NOMO-1 (cell line): ENCODE data around the gene STXBP4.

Experiments used
- DNase-seq, 2 experiments: peaks; one replicate each; lab custom pipeline; 2025; ENCODE audit not compliant: unreplicated experiment in 2 of 2; lab: John Stamatoyannopoulos, UW

STXBP4 gene

DNA sequence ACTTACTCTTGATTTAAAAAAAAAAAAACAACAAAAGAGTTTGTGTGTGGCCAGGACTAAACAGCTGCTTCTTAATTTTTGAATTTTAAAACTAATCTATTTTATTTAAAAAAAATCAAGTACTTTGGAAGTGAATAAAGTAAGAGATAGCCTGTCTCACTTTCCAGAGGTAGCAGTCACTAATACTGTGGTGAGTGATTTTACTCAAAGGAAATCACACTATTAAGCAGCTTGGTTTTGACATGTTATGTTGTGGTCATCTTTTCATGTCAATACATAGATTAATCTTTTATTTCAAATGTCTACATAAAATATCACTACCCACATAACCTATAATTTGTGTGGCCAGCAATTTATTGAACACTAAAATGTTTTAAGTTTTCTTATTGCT, 194.0 kb downstream of the STXBP4 start:
- no peak for DNase-seq

GRCh38 chr17:55163408-55163807, 194.8 kb downstream of the STXBP4 start:
- DNase-seq, result no peak

GRCh38 chr17:55166506-55166905, 197.9 kb downstream of the STXBP4 start:
- DNase-seq, result no peak

- DNase-seq, result no peak
Observed at GRCh38 chr17:55167024-55167725, 198.6 kb downstream of the STXBP4 start.

DNA sequence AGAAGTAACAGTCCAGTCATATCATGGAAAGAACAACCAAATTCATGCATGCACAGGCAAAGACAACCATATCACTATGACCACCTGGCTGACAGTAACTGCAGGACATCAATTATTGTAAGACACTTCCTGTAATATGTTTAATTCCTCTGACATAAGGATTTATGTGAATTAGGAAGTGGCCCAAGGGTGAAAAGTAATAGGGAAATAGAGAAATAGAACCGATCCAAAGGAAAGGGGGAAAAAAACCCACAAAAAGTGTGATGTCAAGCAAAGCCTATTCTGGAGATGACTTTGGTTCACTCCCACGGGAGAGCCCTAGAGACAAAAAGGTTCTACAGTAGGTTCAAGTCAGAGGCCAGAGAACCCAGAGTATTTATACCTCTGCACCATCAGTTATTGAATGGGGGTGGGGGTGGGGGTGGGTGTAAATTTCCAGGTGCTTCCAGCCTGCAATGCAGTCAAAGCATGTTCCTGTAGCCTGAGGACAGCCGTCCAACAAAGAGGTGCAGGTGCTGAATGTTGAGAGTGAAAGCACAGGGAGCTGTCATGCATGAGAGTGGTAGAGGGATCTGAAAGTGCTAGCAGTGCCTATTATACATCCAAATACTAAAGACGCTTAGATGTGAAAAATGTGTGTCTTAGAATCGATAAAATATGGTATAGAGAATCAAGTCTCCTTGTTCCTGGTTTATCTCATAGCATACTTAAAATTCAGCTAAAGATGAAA, 200.6 kb downstream of the STXBP4 start:
- no peak for DNase-seq

- DNase-seq, result no peak
Observed at GRCh38 chr17:55171634-55172328, 203.2 kb downstream of the STXBP4 start.

GRCh38 chr17:55172612-55173011, 204.0 kb downstream of the STXBP4 start:
- no peak for DNase-seq

DNA sequence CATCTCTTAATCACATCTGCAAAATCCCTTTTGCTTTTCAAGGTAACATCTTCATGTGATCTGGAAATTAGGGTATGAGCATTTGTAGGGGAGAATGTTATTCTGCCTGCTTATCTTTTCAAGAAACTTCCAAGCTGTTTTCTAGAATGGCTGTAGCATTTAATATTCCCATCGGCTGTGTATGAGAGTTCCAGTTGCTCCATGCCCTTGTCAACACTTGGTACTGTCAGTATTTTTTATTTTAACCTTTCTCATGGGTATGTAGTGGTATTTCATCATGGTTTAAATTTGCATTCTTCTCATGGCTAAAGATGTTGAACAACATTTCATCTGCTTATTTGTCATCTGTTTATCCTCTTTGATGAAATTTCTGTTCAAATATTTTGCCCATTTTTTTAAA, 205.6 kb downstream of the STXBP4 start:
- no peak for DNase-seq

DNA sequence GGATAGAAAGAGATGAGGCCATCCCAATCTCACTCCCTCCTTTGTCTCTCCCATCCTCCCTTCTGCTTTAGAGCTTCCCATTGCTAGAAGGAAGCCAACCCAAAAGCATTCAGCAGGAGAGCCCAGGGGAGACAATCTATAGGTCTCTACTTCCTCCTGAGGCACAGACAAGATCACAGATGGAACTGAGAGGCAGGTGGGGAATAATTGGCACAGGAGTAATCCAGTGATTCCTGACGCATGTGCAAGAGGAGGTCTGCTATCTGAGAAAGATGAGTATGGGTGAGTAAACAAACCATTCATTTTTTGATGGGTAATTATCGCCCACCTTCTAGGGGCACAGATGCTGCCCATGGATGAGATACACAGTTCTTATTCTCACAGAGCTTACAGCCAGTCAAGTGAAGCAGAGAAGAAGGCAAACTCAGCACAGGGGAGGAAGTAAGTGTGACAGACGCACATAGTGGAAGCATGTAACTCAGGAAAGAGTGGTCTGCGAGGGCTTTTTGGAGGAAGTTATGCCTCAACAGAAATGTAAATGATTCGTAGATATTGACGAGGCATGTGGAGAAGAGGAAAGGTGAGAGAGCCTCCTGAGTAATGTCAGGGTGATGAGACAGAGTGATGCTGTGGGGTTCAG, 207.3 kb downstream of the STXBP4 start:
- no peak for DNase-seq

DNA sequence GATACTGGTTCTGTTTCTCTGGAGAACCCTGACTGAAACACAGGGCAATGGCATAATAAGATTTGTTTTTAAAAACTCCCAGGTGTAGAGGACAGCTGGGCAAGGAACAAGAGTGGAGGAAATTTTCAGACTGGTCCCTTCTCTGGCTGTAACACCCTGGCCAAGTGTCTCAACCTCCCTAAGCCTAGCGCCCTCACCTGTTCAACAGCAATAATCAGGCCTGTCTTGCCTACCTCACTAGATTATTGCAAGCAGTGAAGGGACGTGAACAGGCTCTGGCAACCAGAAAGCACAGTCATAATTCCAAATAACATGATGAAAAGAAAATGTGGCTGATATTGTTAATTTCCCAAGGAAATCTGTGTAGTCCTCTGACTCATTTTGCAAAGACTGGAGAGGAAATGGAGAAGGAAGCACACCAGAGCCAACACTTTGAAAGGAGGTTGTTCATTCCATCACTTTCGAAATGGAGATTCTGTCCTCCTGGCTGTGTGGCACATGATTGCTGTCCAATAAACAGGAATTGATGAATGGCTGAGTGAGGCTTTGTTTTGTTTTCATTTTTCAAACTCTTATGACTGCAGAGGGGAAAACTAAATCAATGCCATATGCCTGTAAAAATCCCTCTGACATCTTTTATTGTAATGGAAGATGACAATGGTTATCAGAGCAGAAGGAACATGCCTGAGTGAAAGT, 208.7 kb downstream of the STXBP4 start:
- DNase-seq, result no peak

DNA sequence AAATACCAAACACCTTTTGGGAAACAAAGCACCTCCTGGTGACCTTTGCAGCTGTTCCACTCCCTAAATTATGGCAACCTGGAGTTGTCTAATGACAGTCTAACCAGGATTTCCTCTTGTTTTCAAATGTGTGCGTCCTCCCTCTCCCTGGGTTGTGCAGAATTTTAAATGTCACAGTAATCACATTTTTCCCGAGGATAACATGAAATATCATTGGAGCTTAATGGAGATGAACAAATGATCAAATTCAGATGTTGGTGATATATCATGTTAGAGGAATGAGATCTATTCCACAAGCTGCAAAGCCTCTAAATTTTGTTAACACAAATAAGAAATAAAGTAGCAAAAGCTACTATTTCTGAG, 209.3 kb downstream of the STXBP4 start:
- DNase-seq, result no peak

DNA sequence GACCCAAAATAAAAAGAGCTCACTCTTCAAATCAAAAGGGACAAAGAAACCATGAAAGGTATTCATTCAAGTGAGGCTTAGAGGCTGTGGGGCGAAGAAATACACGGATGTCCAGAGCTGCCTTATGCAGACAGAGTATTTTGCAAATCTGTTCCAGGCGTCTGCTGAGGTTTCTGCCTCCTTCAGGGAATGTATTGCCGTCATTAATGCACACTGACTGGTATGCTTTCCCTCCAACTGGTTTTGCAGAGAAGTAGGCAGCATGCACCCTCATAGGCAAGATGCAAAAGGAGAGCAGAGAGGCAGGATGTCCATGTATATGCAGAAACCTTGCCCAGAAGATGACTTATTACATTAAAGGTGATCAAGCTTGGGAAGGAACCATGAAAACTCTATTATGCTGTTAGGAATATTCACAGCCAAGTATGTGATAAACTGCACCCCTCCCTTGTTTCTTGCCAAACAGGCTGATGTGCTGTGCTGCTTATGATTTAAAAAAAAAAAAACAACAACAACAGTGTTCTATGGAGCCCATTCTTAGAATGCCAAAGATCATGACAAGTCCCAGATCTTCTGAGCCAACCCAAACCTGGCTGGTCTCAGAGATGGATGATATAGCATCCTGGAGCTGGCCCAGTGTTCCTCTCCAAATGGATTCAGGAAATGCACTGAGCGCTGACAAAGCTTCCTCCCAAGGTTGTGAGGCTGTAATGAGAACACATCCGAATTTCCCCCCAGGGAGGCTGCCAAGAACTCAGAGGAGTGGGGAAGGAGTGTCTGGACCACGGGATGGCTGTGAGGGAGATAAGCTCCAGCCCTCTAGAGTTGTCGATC, 218.6 kb downstream of the STXBP4 start:
- DNase-seq, result no peak

- no peak for DNase-seq
Observed at GRCh38 chr17:55190748-55191147, 222.2 kb downstream of the STXBP4 start.

DNA sequence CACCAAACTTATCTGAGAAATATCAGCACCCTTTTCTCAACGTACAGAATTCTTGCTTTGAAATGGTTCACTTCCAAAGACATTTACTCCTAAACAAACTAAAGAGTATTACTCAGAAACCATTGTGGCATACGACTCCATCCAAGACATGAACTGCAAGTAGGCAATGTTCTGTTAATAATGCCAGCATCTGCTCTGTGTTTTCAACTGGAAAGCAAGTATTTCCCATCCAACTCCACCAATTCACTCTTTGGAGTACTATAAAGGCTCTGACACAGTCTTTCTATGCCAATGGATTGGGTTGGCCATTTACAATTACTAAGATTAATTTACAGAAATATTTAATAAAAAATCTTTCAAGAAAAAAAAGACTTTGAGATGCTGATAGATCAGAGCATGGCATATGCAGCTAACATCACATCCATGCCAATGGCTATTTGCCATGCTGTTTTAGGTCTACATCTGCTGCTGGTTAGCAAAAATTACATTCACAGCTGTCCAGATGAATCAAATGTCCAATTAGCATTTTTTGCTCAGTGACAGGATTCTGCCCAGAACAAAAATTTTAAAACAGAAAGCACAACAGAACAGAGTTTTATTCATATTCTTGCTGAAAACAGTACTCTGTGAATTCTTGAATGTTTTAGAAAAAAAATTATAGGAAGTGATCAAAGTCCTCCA, 230.3 kb downstream of the STXBP4 start:
- no peak for DNase-seq

- no peak for DNase-seq
Observed at GRCh38 chr17:55200904-55201303, 232.3 kb downstream of the STXBP4 start.

DNA sequence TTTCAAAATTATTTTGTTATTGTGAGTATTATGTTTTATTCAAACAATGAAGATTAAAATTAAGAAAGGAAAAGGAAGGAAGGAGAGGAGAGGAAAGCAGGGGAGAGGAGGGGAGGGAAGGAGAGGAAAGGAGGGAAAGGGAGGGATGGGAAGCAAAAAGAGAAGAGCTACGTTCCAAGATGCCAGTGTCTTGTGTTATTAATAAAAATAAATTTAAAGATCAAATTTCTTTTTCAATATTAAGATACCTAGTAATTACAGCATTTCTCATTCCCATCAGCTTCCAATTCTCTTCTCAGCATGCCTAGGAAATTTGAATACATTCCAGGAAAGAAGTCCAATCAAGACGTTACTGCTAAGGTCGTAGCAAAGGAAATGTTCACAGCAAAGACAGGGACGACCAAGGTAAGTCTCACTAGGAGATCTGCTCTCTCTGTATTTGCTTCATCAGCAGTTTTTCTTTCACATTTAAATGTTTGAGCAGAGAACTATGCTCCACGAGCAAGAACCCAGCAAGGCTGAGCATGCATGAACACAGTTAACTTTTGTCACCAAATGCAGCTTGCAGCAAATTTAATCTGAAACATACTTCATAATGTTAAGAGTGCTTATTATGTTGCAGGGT, 232.9 kb downstream of the STXBP4 start:
- DNase-seq, result no peak

DNA sequence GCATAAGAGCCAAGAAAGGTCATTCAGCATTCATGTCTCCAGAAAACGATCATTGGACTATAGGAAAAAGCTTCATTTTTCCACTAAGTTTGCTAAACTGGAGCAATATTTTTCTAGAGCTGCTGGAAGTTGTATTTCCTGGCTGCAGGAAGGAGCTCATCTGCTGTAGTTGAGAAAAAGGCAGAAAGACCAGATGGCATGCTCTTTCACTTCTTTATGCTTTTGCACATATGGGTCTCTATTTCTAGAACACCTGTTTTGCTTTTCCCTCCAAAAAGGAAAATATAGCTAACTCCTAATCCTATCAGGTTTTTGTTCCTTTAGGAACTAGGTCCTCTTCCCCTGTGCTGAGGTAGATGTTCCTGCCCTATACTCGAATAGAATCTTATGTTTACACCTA, 234.3 kb downstream of the STXBP4 start:
- DNase-seq, result no peak

DNA sequence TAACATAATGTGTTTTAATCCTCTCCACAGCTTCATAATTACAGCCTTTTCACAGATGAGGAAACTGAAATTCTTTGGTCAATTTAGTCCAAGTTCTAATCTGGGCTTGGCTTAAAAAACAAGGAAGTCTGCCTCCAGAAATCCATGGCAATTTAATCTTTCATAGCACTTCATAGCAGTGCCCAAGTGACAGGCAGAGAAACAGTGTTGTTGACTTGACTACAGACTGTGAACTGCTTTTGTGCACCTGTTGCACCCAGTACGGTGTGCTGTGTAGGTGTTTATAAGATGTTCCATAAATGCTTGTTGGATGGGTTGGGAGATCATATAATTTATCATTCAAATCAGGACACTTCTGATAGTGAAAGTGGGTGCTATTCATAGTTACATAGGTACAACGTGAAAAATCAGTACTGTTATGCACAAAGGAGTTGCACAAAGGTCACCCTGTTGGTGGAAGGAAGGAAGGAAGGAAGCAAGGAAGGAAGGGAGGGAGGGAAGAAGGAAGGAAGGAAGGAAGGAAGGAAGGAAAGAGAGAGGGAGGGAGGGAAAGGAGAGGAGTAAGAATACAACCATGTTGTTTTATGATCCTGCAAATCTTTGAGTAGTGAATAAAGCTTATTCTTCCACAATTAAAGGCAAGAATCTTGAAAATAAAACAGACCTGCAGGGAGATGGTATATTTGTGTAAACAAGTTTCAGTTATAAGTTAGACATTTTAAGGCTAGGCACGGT, 239.7 kb downstream of the STXBP4 start:
- DNase-seq, result no peak
